ENCODE measurements around the gene WDR27.

GRCh38 chr6:169411722-169412121 lies 290.1 kb downstream of the WDR27 start:
- TF ChIP-seq CTCF (IDR thresholded peaks at IDR 0.05), result no peak
- TF ChIP-seq POLR2A (IDR thresholded peaks at IDR 0.05), result no peak

Data from heart left ventricle (tissue), 13 donors.